ENCODE results near the gene MICA.

DNA sequence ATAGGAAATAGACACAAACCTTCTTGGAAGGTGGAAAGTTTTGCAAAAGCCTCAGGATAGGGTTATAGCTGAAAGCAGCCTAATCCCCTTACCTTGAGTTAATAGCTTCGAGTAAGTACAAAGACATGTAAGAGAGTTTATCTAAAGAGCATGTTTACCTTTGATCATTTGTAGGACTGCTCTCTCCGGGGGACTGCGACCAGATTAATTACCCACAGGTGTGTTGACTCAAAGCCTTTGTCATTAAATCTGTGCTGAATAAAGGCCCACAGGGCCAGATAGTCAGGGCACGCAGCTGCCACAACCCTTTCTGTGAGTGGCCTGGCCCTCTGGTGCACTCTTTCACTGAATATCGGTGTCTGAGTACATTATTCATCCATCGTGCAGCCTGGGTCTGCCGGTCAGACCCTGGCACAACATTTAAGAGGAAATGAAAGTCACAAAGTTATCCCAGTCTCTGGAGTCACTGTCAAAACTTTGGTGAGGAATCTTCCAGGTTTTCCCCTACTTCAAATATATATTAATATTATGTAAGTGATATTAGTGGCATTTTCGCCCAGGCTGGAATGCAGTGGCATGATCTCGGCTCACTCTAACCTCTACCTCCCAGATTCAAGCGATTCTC is 5.4 kb upstream of the MICA start:
- TF ChIP-seq, protein P1, sequence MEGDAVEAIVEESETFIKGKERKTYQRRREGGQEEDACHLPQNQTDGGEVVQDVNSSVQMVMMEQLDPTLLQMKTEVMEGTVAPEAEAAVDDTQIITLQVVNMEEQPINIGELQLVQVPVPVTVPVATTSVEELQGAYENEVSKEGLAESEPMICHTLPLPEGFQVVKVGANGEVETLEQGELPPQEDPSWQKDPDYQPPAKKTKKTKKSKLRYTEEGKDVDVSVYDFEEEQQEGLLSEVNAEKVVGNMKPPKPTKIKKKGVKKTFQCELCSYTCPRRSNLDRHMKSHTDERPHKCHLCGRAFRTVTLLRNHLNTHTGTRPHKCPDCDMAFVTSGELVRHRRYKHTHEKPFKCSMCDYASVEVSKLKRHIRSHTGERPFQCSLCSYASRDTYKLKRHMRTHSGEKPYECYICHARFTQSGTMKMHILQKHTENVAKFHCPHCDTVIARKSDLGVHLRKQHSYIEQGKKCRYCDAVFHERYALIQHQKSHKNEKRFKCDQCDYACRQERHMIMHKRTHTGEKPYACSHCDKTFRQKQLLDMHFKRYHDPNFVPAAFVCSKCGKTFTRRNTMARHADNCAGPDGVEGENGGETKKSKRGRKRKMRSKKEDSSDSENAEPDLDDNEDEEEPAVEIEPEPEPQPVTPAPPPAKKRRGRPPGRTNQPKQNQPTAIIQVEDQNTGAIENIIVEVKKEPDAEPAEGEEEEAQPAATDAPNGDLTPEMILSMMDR (IDR thresholded peaks at IDR 0.05; ENCODE audit: insufficient read depth, low read depth, low read length), result no peak
- no peak for TF ChIP-seq EZH2 (IDR thresholded peaks at IDR 0.05; ENCODE audit: insufficient read depth, low read length)

Data from astrocyte (in vitro differentiated cells and primary cell).